HG03039 (cell line): ENCODE results near the gene GABRA1.

Source experiments
- ATAC-seq: cut with Tn5 transposase; IDR thresholded peaks from one replicate; pipeline ENCODE4 v1.9.1; 2021; ENCODE audit warnings: mild to moderate bottlenecking, moderate library complexity; ENCODE audit not compliant: unreplicated experiment

Gene GABRA1

GRCh38 chr5:161847941-161848391 is at the start of gene GABRA1:
Gene GABRA1 (plus strand): TSS chr5:161848120. CDS start chr5:161850811, 2,691 bp downstream.
- ATAC-seq, result no peak

DNA sequence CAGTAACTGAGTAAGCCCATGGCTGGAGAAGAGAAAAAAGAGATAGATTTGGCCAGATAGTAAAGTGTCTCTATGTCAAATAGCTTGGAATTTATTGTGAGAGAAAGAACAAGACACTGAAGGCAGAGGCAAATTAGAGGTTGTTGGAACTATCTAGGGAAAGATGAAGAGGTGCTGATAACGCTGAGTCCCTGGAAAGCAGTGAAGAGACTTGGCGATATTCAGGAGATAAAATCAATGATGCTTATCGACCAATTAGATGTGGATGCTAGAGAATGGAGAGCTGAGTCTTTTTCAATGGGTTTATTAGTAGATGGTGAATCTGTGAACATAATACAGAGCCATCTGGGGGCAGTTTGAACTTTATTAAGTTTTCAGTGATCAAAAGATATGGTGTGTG is 48.6 kb upstream of the GABRA1 start:
- ATAC-seq, result no peak

GRCh38 chr5:161804263-161804662 is 43.7 kb upstream of the GABRA1 start:
- no peak for ATAC-seq

DNA sequence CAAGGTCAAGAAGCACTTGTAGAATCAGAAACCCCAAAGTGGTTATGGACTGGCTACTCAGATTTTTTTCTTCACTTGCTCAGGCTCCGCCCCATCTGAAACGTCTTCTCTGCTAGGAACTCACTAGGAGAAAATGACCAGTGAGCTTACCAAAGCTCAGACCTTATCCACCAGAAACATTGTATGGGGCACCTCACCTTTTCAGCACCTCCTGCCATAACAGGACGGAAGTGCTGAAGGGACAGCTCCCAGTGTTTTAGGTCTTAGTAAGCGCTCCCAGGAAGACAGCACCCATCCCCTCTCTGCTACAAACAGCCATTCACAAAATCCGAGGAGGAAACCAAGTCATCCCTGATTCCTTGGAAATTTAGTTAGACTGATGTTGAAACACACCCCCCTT is 1.2 kb upstream of the GABRA1 start:
- no peak for ATAC-seq

- ATAC-seq, result no peak
Measured at GRCh38 chr5:161847447-161847846, 473 bp upstream of the GABRA1 start.

GRCh38 chr5:161850491-161850890 is 2.6 kb downstream of the GABRA1 start:
- no peak for ATAC-seq

- no peak for ATAC-seq
Measured at GRCh38 chr5:161851691-161852299, 3.9 kb downstream of the GABRA1 start.

GRCh38 chr5:161857358-161857757 is 9.4 kb downstream of the GABRA1 start:
- ATAC-seq, result no peak

DNA sequence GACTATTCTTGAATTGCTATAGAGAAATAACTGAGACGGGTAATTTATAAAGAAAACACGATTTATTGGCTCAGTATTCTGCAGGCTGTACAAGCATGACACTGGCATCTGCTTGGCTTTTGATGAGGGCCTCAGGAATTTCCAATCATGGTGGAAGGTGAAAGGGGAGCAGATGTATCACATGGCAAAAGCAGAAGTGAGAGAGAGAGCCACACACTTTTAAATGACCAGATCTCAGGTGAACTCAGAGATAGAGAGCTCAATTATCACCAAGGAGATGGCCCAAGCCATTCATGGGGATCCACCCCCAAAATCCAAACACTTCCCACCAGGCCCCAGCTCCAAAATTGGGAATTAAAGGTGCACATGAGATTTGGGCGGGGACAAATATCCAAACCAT is 15.3 kb downstream of the GABRA1 start:
- no peak for ATAC-seq

- ATAC-seq, result no peak
Measured at GRCh38 chr5:161863811-161864210, 15.9 kb downstream of the GABRA1 start.

DNA sequence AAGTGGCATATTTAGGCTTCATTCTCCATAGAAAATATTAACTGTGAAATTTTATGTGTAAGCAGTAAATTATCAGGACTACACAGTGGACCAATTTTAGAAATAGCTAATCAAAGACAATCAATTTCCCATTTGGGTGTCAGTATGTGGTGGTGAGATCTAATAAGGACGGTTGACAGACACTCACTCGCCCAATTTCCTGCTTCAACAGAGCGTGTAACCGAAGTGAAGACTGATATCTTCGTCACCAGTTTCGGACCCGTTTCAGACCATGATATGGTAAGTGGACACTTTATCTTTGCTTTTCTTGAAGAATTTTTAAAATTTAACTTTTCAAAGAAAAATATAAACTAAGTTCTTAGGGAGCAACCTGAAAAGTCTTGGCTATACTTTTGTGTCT is 17.6 kb downstream of the GABRA1 start:
- ATAC-seq, result no peak

- ATAC-seq, result no peak
Measured at GRCh38 chr5:161889971-161890370, 42.1 kb downstream of the GABRA1 start.

GRCh38 chr5:161895514-161895913 is 47.6 kb downstream of the GABRA1 start:
- ATAC-seq, result no peak

GRCh38 chr5:161897033-161897432 is 49.1 kb downstream of the GABRA1 start:
- no peak for ATAC-seq

- ATAC-seq, result no peak
Measured at GRCh38 chr5:161899590-161899989, 51.7 kb downstream of the GABRA1 start.

DNA sequence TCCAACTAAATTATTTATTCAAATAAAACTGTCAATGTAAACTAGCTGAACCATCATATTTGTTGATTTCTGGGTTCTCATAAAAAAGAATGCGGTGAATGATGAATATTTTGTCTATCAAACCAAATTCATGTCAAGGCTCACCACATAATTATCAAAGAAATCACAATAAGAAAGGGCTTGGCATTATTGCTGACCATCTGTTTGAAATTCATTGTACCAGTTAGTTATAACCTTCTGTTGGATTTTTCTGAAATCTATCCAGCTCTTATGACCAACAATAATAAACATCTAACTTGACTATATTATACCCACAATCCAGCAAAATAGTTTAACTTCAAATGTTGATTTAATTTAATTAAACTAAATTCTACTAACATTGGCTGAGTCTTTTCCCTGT is 53.1 kb downstream of the GABRA1 start:
- no peak for ATAC-seq

- no peak for ATAC-seq
Measured at GRCh38 chr5:161921781-161922180, 73.9 kb downstream of the GABRA1 start.

GRCh38 chr5:161924270-161924669 is 76.3 kb downstream of the GABRA1 start:
- no peak for ATAC-seq

GRCh38 chr5:161925960-161926359 is 78.0 kb downstream of the GABRA1 start:
- no peak for ATAC-seq

DNA sequence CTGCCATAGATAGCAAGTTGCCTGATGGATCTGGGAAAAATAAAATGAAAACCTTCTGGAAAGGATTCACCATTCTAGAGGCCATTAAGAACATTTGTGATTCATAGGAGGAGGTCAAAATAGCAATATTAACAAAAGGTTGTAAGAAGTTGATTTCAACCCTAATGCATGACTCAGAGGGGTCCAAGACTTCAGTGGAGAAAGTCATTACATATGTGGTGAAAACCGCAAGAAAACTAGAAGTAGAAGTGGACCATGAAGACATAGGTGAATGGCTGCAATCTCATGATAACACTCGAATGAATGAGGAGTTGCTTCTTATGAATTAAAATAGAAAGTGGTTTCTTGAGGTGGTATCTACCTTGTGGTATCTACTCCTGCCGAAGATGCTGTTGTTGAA is 86.6 kb downstream of the GABRA1 start:
- no peak for ATAC-seq

- ATAC-seq, result no peak
Measured at GRCh38 chr5:161944974-161945373, 97.1 kb downstream of the GABRA1 start.

DNA sequence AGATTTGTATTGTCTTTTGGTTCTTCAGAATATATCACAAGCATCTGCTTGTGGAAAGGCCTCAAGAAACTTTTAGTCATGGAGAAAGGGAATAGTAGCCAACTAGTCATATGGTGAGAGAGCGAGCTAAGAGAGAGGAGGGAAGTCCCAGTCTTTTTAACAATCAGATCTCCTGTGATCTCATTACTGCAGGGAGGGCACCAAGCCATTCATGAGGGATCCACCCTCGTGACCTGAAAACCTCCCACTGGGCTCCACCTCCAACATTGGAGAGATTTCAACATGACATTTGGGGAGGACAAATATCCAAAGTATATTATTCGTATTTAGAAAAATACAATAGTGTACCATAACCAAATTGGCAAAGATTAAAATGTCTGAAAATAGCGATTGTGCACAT is 99.0 kb downstream of the GABRA1 start:
- no peak for ATAC-seq
